HepG2 (cell line): ENCODE results near the gene SMIM11. TPM values are rescaled to one million over a fixed set of nuclear protein-coding genes. Genes with fewer than 3 reads are reported as not detected.
A peak's percentile ranks its signal among the peaks of the same experiment; 100 is the strongest.

Experiments
- CBX5 ChIP-seq: sonication (generic); formaldehyde crosslinking; IDR thresholded peaks from 2 replicates; pipeline ENCODE4 v1.4.0; 2020; ENCODE audit warnings: missing genetic modification reagents, borderline replicate concordance
- CC2D1A ChIP-seq: sonication (generic); formaldehyde crosslinking; IDR thresholded peaks from 2 replicates; pipeline ENCODE4 v1.8.1; 2023; ENCODE audit warnings: mild to moderate bottlenecking, missing genetic modification reagents
- FOXK1 ChIP-seq: sonication (generic); formaldehyde crosslinking; IDR thresholded peaks from 2 replicates; pipeline ENCODE4 v1.4.0; 2020; ENCODE audit warnings: low read depth, missing genetic modification reagents, borderline replicate concordance
- HNRNPLL ChIP-seq: fragments of 200-400 bp; formaldehyde crosslinking; IDR thresholded peaks from 2 replicates; pipeline ENCODE4 v1.6.1; 2017; ENCODE audit warnings: mild to moderate bottlenecking, low read depth, low read length; ENCODE audit not compliant: poor library complexity, severe bottlenecking
- KDM5A ChIP-seq: fragments of 200-600 bp; sonication (generic); IDR thresholded peaks from 2 replicates; pipeline ENCODE4 v1.7.0; 2018; ENCODE audit warnings: antibody characterized with exemption, mild to moderate bottlenecking, low read length, borderline replicate concordance
- MEF2D ChIP-seq: sonication (generic); formaldehyde crosslinking; IDR thresholded peaks from 2 replicates; pipeline ENCODE4 v1.5.1; 2020; ENCODE audit warnings: mild to moderate bottlenecking, missing genetic modification reagents
- SRSF1 ChIP-seq: fragments of 200-400 bp; formaldehyde crosslinking; optimal IDR thresholded peaks from 2 replicates; pipeline ENCODE3; 2017; ENCODE audit warnings: mild to moderate bottlenecking, low read depth, low read length, moderate library complexity
- WIZ ChIP-seq: sonication (generic); formaldehyde crosslinking; IDR thresholded peaks from 2 replicates; pipeline ENCODE4 v1.5.1; 2020; ENCODE audit warnings: mild to moderate bottlenecking, missing genetic modification reagents
- ZNF331 ChIP-seq: sonication (generic); formaldehyde crosslinking; IDR thresholded peaks from 2 replicates; pipeline ENCODE4 v1.4.0; 2020; ENCODE audit warnings: missing genetic modification reagents
- ZNF572 ChIP-seq: sonication (generic); formaldehyde crosslinking; IDR thresholded peaks from 2 replicates; pipeline ENCODE4 v1.5.1; 2020; ENCODE audit warnings: mild to moderate bottlenecking, missing genetic modification reagents
- ZNF749 ChIP-seq: sonication (generic); formaldehyde crosslinking; IDR thresholded peaks from 2 replicates; pipeline ENCODE4 v1.8.0; 2022; ENCODE audit warnings: mild to moderate bottlenecking, missing genetic modification reagents, moderate library complexity, borderline replicate concordance
- ZNF75D ChIP-seq: sonication (generic); formaldehyde crosslinking; IDR thresholded peaks from 2 replicates; pipeline ENCODE4 v1.8.1; 2023; ENCODE audit warnings: missing genetic modification reagents, mild to moderate bottlenecking, borderline replicate concordance
- ZNF788 ChIP-seq: sonication (generic); formaldehyde crosslinking; IDR thresholded peaks from 2 replicates; pipeline ENCODE4 v1.5.0; 2020; ENCODE audit warnings: mild to moderate bottlenecking, missing genetic modification reagents, borderline replicate concordance
- ZNF83 ChIP-seq: sonication (generic); formaldehyde crosslinking; IDR thresholded peaks from 2 replicates; pipeline ENCODE4 v1.4.0; 2020; ENCODE audit warnings: missing genetic modification reagents, mild to moderate bottlenecking, borderline replicate concordance
- polyA plus RNA-seq, 8 experiments: library from polyadenylated mRNA; depleted of rRNA in 3 of 8; stranded (reverse) in 7 of 8; unstranded in 1 of 8; fragments of >200 nt; fragmentation: Illumina TruSeq in 4 of 8; extraction: Trizol in 4 of 8; gene quantifications; 2 replicates each; pipeline versions ENCODE4 v1.2.1 to v1.2.3, GENCODE V29; 2011 to 2016; ENCODE audit warnings: low read depth in 4 of 8, missing spikeins in 1 of 8, mixed read lengths in 1 of 8; ENCODE audit not compliant: insufficient read depth in 1 of 8
- total RNA-seq, 5 experiments: library from RNA; depleted of rRNA; stranded (reverse); fragments of >200 nt; fragmentation: Illumina TruSeq; extraction: Trizol; gene quantifications; 2 replicates each; pipeline ENCODE4 v1.2.3, GENCODE V29; 2016; ENCODE audit warnings: low read depth in 1 of 5
- TF ChIP-seq, protein P1 (sequence below): fragments of 450-650 bp; IDR thresholded peaks from 2 replicates; pipeline ENCODE4 v1.6.1; 2017; ENCODE audit warnings: mild to moderate bottlenecking
- TF ChIP-seq, protein P2 (sequence below): sonication (generic); formaldehyde crosslinking; IDR thresholded peaks from 2 replicates; pipeline ENCODE4 v1.5.1; 2020; ENCODE audit warnings: mild to moderate bottlenecking, missing genetic modification reagents, borderline replicate concordance
- TF ChIP-seq, protein P3 (sequence below): sonication (generic); formaldehyde crosslinking; IDR thresholded peaks from 2 replicates; pipeline ENCODE4 v1.4.0; 2020; ENCODE audit warnings: missing genetic modification reagents
- TF ChIP-seq, protein P4 (sequence below): sonication (generic); formaldehyde crosslinking; IDR thresholded peaks from 2 replicates; pipeline ENCODE4 v1.4.0; 2020; ENCODE audit warnings: low read depth, missing genetic modification reagents
- TF ChIP-seq, protein P5 (sequence below): sonication (generic); formaldehyde crosslinking; IDR thresholded peaks from 2 replicates; pipeline ENCODE4 v1.4.0; 2020; ENCODE audit warnings: missing genetic modification reagents, mild to moderate bottlenecking, borderline replicate concordance

SMIM11 gene
- total and polyA plus RNA-seq, 2 of the 13 experiments (the other 11 are each of a cell fraction or from before 2014, with no cell fraction given) = 6.4 to 18.9 TPM

DNA sequence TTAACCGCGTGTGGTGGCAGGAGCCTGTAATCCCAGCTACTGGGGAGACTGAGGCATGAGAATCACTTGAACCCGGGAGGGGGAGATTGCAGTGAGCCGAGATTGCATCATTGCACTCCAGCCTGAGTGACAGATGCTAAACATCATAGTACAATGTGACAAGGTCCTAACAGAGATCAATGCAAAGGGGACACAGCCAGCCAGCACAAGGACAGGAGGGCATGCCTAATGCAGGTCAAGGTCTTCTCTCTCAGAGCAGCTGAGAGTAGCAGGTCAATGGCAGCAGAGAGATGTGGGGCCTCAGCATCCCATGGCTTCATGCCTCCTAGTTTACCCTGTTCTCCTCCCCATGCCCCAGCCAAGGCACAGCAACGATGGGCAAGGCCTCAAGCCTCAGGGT lies 3.0 kb upstream of the SMIM11 start (continued):
- TF ChIP-seq, protein P1, sequence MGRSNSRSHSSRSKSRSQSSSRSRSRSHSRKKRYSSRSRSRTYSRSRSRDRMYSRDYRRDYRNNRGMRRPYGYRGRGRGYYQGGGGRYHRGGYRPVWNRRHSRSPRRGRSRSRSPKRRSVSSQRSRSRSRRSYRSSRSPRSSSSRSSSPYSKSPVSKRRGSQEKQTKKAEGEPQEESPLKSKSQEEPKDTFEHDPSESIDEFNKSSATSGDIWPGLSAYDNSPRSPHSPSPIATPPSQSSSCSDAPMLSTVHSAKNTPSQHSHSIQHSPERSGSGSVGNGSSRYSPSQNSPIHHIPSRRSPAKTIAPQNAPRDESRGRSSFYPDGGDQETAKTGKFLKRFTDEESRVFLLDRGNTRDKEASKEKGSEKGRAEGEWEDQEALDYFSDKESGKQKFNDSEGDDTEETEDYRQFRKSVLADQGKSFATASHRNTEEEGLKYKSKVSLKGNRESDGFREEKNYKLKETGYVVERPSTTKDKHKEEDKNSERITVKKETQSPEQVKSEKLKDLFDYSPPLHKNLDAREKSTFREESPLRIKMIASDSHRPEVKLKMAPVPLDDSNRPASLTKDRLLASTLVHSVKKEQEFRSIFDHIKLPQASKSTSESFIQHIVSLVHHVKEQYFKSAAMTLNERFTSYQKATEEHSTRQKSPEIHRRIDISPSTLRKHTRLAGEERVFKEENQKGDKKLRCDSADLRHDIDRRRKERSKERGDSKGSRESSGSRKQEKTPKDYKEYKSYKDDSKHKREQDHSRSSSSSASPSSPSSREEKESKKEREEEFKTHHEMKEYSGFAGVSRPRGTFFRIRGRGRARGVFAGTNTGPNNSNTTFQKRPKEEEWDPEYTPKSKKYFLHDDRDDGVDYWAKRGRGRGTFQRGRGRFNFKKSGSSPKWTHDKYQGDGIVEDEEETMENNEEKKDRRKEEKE = no peak
- peak; percentile 23; the same call in 1 of the 2 replicates for TF ChIP-seq CBX5
- no peak for TF ChIP-seq ZNF749
- TF ChIP-seq SRSF1 = no peak
- peak; percentile 85; the same call in 1 of the 2 replicates for TF ChIP-seq FOXK1 (CRISPR knock-in tag)
- peak; percentile 76 for TF ChIP-seq ZNF331
- TF ChIP-seq, protein P2, sequence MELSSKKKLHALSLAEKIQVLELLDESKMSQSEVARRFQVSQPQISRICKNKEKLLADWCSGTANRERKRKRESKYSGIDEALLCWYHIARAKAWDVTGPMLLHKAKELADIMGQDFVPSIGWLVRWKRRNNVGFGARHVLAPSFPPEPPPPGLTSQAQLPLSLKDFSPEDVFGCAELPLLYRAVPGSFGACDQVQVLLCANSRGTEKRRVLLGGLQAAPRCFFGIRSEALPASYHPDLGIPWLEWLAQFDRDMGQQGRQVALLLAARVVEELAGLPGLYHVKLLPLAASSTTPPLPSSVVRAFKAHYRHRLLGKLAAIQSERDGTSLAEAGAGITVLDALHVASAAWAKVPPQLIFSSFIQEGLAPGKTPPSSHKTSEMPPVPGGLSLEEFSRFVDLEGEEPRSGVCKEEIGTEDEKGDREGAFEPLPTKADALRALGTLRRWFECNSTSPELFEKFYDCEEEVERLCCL (CRISPR knock-in tag) = no peak
- TF ChIP-seq WIZ (CRISPR knock-in tag) = 0 out of 2 replicates have a peak, but pooled peaks have one; percentile 41
- TF ChIP-seq ZNF788 (CRISPR knock-in tag) = peak; percentile 78; the same call in 1 of the 2 replicates
- no peak for TF ChIP-seq HNRNPLL
- TF ChIP-seq ZNF75D = no peak
- no peak for TF ChIP-seq ZNF572
- no peak for TF ChIP-seq CC2D1A (CRISPR knock-in tag)
- TF ChIP-seq, protein P3, sequence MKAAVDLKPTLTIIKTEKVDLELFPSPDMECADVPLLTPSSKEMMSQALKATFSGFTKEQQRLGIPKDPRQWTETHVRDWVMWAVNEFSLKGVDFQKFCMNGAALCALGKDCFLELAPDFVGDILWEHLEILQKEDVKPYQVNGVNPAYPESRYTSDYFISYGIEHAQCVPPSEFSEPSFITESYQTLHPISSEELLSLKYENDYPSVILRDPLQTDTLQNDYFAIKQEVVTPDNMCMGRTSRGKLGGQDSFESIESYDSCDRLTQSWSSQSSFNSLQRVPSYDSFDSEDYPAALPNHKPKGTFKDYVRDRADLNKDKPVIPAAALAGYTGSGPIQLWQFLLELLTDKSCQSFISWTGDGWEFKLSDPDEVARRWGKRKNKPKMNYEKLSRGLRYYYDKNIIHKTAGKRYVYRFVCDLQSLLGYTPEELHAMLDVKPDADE (CRISPR knock-in tag) = no peak
- TF ChIP-seq, protein P4, sequence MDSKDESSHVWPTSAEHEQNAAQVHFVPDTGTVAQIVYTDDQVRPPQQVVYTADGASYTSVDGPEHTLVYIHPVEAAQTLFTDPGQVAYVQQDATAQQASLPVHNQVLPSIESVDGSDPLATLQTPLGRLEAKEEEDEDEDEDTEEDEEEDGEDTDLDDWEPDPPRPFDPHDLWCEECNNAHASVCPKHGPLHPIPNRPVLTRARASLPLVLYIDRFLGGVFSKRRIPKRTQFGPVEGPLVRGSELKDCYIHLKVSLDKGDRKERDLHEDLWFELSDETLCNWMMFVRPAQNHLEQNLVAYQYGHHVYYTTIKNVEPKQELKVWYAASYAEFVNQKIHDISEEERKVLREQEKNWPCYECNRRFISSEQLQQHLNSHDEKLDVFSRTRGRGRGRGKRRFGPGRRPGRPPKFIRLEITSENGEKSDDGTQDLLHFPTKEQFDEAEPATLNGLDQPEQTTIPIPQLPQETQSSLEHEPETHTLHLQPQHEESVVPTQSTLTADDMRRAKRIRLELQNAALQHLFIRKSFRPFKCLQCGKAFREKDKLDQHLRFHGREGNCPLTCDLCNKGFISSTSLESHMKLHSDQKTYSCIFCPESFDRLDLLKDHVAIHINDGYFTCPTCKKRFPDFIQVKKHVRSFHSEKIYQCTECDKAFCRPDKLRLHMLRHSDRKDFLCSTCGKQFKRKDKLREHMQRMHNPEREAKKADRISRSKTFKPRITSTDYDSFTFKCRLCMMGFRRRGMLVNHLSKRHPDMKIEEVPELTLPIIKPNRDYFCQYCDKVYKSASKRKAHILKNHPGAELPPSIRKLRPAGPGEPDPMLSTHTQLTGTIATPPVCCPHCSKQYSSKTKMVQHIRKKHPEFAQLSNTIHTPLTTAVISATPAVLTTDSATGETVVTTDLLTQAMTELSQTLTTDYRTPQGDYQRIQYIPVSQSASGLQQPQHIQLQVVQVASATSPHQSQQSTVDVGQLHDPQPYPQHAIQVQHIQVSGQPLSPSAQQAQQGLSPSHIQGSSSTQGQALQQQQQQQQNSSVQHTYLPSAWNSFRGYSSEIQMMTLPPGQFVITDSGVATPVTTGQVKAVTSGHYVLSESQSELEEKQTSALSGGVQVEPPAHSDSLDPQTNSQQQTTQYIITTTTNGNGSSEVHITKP (CRISPR knock-in tag) = no peak
- TF ChIP-seq MEF2D (CRISPR knock-in tag) = peak; percentile 60; the same call in 1 of the 2 replicates
- no peak for TF ChIP-seq KDM5A
- TF ChIP-seq, protein P5, sequence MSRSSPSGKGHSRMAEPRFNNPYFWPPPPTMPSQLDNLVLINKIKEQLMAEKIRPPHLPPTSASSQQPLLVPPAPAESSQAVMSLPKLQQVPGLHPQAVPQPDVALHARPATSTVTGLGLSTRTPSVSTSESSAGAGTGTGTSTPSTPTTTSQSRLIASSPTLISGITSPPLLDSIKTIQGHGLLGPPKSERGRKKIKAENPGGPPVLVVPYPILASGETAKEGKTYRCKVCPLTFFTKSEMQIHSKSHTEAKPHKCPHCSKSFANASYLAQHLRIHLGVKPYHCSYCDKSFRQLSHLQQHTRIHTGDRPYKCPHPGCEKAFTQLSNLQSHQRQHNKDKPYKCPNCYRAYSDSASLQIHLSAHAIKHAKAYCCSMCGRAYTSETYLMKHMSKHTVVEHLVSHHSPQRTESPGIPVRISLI (CRISPR knock-in tag) = no peak
- no peak for TF ChIP-seq ZNF83 (CRISPR knock-in tag)
